ENCODE measurements around the gene DCTN4. TPM values are rescaled to one million over a fixed set of nuclear protein-coding genes. Genes with fewer than 3 reads are reported as not detected.

DCTN4 gene
- total RNA-seq, 3 donors from 2014 or later (not counting 1 experiment from before 2014, with no cell fraction given), result 90.0 to 108 (median 92.0) TPM

DNA sequence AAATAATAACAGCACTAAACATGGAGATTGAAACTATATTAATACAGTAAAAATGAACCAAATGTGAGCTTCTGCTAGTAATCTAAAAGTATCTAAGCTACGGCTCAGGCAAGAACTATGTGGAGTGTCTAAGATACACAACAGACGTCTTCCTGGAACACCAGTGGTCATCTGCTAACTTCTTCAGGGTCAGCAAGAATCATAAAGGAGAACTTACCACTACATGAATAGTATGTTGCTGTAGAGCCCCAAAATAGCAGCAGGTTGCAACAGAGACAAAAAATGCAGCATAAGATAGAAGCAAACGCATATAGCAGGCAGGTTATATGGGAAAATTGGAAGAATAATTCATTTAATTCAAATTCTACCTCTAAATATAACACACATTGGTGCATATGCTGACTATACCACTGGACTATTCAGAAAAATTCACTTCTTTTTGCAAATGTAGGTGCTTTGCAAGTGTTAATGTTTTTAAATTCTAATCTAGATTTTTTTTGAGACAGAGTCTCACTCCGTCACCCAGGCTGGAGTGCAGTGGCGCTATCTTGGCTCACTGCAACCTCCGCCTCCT is 27.1 kb downstream of the DCTN4 start:
- no peak overlapping the region for H3K4me3 ChIP-seq (ENCODE audit: low read length)
- Mint-ChIP-seq H3K9me3 (no peaks in the 10 kb centered on the region), H3K27ac (peak overlapping the region in 1 of 2 donors; percentile 11), H3K27me3 (ENCODE audit: low read depth in 2 of 2) (no peaks in the 10 kb centered on the region), H3K4me1 (peaks cover 17 to 19% of the 10 kb centered on the region in 2 donors), H3K4me3 (no peak overlapping the region), H3K36me3 (peaks cover 42% of the 10 kb centered on the region)
- WGBS (ENCODE audit: insufficient coverage), result over 99% methylated on average over 5 of the region's 6 CpGs
- no peak for TF ChIP-seq CTCF (IDR thresholded peaks at IDR 0.05)
- no peaks in the 10 kb centered on the region for H3K27me3 ChIP-seq (ENCODE audit: control insufficient read depth, insufficient read depth, low read length)
- peaks cover 75% of the 10 kb centered on the region for H3K36me3 ChIP-seq (ENCODE audit: control insufficient read depth, insufficient read depth, low read length)
- intact Hi-C loops (cut with micrococcal nuclease), result no loop called here
- H3K9me3 ChIP-seq (ENCODE audit: control insufficient read depth, insufficient read depth, low read length), result no peaks in the 10 kb centered on the region
- DNase-seq (no peak), ATAC-seq (no peak)
- peaks cover 10% of the 10 kb centered on the region for H3K4me1 ChIP-seq (ENCODE audit: control insufficient read depth, insufficient read depth, low read length)
- H3K27ac ChIP-seq (ENCODE audit: low read length), result no peak overlapping the region

GRCh38 chr5:150729859-150730258 is 29.0 kb downstream of the DCTN4 start:
- no peak for TF ChIP-seq CTCF (IDR thresholded peaks at IDR 0.05)

DNA sequence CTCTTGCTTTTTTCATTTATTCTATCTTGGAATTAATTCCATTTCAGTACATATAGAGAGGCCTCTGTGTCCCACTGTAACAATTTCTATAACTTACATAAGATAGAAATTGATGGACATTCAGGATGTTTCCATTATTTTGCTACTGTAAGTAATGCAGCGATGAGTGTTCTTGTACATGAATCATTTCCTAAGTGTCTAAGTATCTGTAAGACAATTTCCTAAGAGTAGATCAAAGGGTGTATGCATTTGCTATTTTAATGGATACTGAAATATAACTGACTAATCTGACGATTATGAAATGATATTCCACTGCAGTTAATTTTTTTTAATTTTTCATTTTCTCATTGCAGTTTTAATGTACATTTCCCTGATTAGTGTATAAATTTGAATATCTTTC is 35.0 kb downstream of the DCTN4 start:
- WGBS (ENCODE audit: insufficient coverage), result 100% methylated on average over 1 of the region's 2 CpGs
- no peak overlapping the region for H3K27ac ChIP-seq (ENCODE audit: low read length)
- H3K4me3 ChIP-seq (ENCODE audit: low read length), result no peak overlapping the region
- no peaks in the 10 kb centered on the region for H3K4me1 ChIP-seq (ENCODE audit: control insufficient read depth, insufficient read depth, low read length)
- Mint-ChIP-seq H3K27ac (no peak overlapping the region), H3K9me3 (no peaks in the 10 kb centered on the region), H3K36me3 (peaks cover 22% of the 10 kb centered on the region), H3K4me3 (no peak overlapping the region), H3K27me3 (ENCODE audit: low read depth in 2 of 2) (no peaks in the 10 kb centered on the region), H3K4me1 (no peaks in the 10 kb centered on the region)
- TF ChIP-seq CTCF (IDR thresholded peaks at IDR 0.05), result no peak
- peaks cover 84% of the 10 kb centered on the region for H3K36me3 ChIP-seq (ENCODE audit: control insufficient read depth, insufficient read depth, low read length)
- no peaks in the 10 kb centered on the region for H3K9me3 ChIP-seq (ENCODE audit: control insufficient read depth, insufficient read depth, low read length)
- ATAC-seq (no peak), DNase-seq (no peak)
- H3K27me3 ChIP-seq (ENCODE audit: control insufficient read depth, insufficient read depth, low read length), result no peaks in the 10 kb centered on the region
- intact Hi-C loops (cut with micrococcal nuclease), result no loop called here

More at GRCh38 chr5:150729859-150730258, 29.0 kb downstream of the DCTN4 start:
- intact Hi-C loops (cut with micrococcal nuclease), result no loop called here
- Histone ChIP-seq H3K27ac (ENCODE audit: low read length) (no peak overlapping the region), H3K9me3 (ENCODE audit: control insufficient read depth, insufficient read depth, low read length) (no peaks in the 10 kb centered on the region), H3K4me3 (ENCODE audit: low read length) (no peak overlapping the region), H3K36me3 (ENCODE audit: control insufficient read depth, insufficient read depth, low read length) (peaks cover 80% of the 10 kb centered on the region), H3K4me1 (ENCODE audit: control insufficient read depth, insufficient read depth, low read length) (peaks cover 5% of the 10 kb centered on the region), H3K27me3 (ENCODE audit: control insufficient read depth, insufficient read depth, low read length) (no peaks in the 10 kb centered on the region)
- Mint-ChIP-seq H3K36me3 (peaks cover 42% of the 10 kb centered on the region), H3K27ac (peak overlapping the region in 1 of 2 donors; percentile 11), H3K4me3 (no peak overlapping the region), H3K4me1 (peaks cover 7 to 9% of the 10 kb centered on the region in 2 donors), H3K9me3 (no peaks in the 10 kb centered on the region), H3K27me3 (ENCODE audit: low read depth in 2 of 2) (no peaks in the 10 kb centered on the region)
- no CpG with 5 or more reads among the region's 4 CpGs for WGBS (ENCODE audit: insufficient coverage)
- ATAC-seq (no peak), DNase-seq (no peak)

- no peaks in the 10 kb centered on the region for H3K36me3 Mint-ChIP-seq
- H3K27me3 Mint-ChIP-seq (ENCODE audit: low read depth in 2 of 2), result no peaks in the 10 kb centered on the region
- Histone ChIP-seq H3K9me3 (ENCODE audit: control insufficient read depth, insufficient read depth, low read length) (no peaks in the 10 kb centered on the region), H3K27ac (ENCODE audit: low read length) (no peak overlapping the region), H3K4me3 (ENCODE audit: low read length) (no peak overlapping the region), H3K36me3 (ENCODE audit: control insufficient read depth, insufficient read depth, low read length) (peaks cover 63% of the 10 kb centered on the region), H3K27me3 (ENCODE audit: control insufficient read depth, insufficient read depth, low read length) (no peaks in the 10 kb centered on the region), H3K4me1 (ENCODE audit: control insufficient read depth, insufficient read depth, low read length) (no peaks in the 10 kb centered on the region)
- no peak overlapping the region for H3K27ac Mint-ChIP-seq
- 100% methylated on average over 1 of the region's 2 CpGs for WGBS (ENCODE audit: insufficient coverage)
- TF ChIP-seq CTCF (IDR thresholded peaks at IDR 0.05), result no peak
- H3K4me1 Mint-ChIP-seq, result no peaks in the 10 kb centered on the region
- H3K4me3 Mint-ChIP-seq, result no peak overlapping the region
- ATAC-seq (no peak), DNase-seq (peak in 1 of 2 donors; percentile 39)
- H3K9me3 Mint-ChIP-seq, result no peaks in the 10 kb centered on the region
- intact Hi-C loops (cut with micrococcal nuclease), result no loop called here
Measured at GRCh38 chr5:150710165-150710564, 48.7 kb downstream of the DCTN4 start.

Data from natural killer cell (primary cell).